Endothelial cell of umbilical vein (primary cell): ENCODE data around the gene ATP1A3. TPM values are rescaled to one million over a fixed set of nuclear protein-coding genes. Genes with fewer than 3 reads are reported as not detected.

Experiments used
- BruUV-seq: library from RNA; stranded (reverse); fragments of 400-500 nt; replicated peaks from 2 replicates; lab custom pipeline; 2021; lab: Mats Ljungman, UMichigan
- CTCF ChIA-PET: fragments of 300-600, 350-600 bp; sonication (Branson Sonifier 250); formaldehyde crosslinking; loops from one replicate; lab custom pipeline; 2021; ENCODE audit warnings: antibody characterized with exemption, inconsistent platforms; lab: Charles Lee
- POLR2A ChIA-PET: fragments of 300-600, 350-600 bp; sonication (Branson Sonifier 250); formaldehyde crosslinking; loops from one replicate; lab custom pipeline; 2021; ENCODE audit warnings: antibody characterized with exemption, inconsistent platforms; lab: Charles Lee
- DNase-seq: peaks from one replicate; pipeline ENCODE4 v3.0.0-alpha.2; 2011; ENCODE audit warnings: low read depth, low spot score
- FAIRE-seq: peaks from 2 replicates; lab custom pipeline; 2011; peaks lifted over from hg19 to GRCh38; lab: Jason Lieb, UNC
- H2AFZ ChIP-seq: 2 replicates; pipeline ENCODE4 v1.6.0; 2012; ENCODE audit warnings: low read depth, low read length, control low read depth, inconsistent platforms
- H3K27ac ChIP-seq: 2 replicates; pipeline ENCODE4 v1.5.1; 2011; ENCODE audit warnings: low read depth, mild to moderate bottlenecking, control low read depth, low read length, moderate library complexity; ENCODE audit not compliant: insufficient read depth
- H3K27me3 ChIP-seq, 2 experiments: 2 replicates each; pipeline versions ENCODE4 v1.6.0 to v1.6.1; 2011; ENCODE audit warnings: low read length in 2 of 2, mixed read lengths in 1 of 2; ENCODE audit not compliant: control insufficient read depth in 2 of 2, insufficient read depth in 2 of 2
- H3K36me3 ChIP-seq, 2 experiments: 2 replicates in 1 of 2; 3 replicates in 1 of 2; pipeline ENCODE4 v1.5.1; 2011; ENCODE audit warnings: low read length in 2 of 2, mild to moderate bottlenecking in 1 of 2, moderate library complexity in 1 of 2; ENCODE audit not compliant: control insufficient read depth in 2 of 2, insufficient read depth in 2 of 2; ENCODE audit errors: extremely low read depth in 1 of 2
- H3K4me1 ChIP-seq: 3 replicates; pipeline ENCODE4 v1.5.1; 2011; ENCODE audit warnings: mild to moderate bottlenecking, low read length; ENCODE audit not compliant: control insufficient read depth, insufficient read depth; ENCODE audit errors: extremely low read depth
- H3K4me2 ChIP-seq: 2 replicates; pipeline ENCODE4 v1.6.1; 2011; ENCODE audit warnings: low read length, control low read depth, mixed read lengths; ENCODE audit not compliant: insufficient read depth
- H3K4me3 ChIP-seq, 3 experiments: fragments of 200-600 bp in 1 of 3; sonication (generic), shearing (Covaris generic) in 1 of 3; replicated peaks in 1 of 3; 2 replicates each; pipeline ENCODE4 v1.5.1; 2011 to 2016; ENCODE audit warnings: control low read depth in 3 of 3, low read length in 3 of 3, mild to moderate bottlenecking in 2 of 3, inconsistent platforms in 1 of 3, low read depth in 1 of 3, moderate library complexity in 1 of 3; ENCODE audit not compliant: insufficient read depth in 1 of 3
- H3K79me2 ChIP-seq: 2 replicates; pipeline ENCODE4 v1.6.0; 2012; ENCODE audit warnings: low read length, inconsistent platforms; ENCODE audit not compliant: control insufficient read depth, insufficient read depth
- H3K9ac ChIP-seq: replicated peaks from 2 replicates; pipeline ENCODE3; 2011; ENCODE audit warnings: low read length, control low read depth; ENCODE audit not compliant: insufficient read depth; ENCODE audit errors: extremely low read depth
- H3K9me1 ChIP-seq: replicated peaks from 3 replicates; pipeline ENCODE4 v1.6.0; 2011; ENCODE audit warnings: mild to moderate bottlenecking, low read length; ENCODE audit not compliant: control insufficient read depth, insufficient read depth; ENCODE audit errors: extremely low read depth
- H3K9me3 ChIP-seq: replicated peaks from 2 replicates; pipeline ENCODE4 v1.5.1; 2012; ENCODE audit warnings: low read length, inconsistent platforms; ENCODE audit not compliant: control insufficient read depth, insufficient read depth
- H4K20me1 ChIP-seq: replicated peaks from 2 replicates; pipeline ENCODE3; 2011; ENCODE audit warnings: mild to moderate bottlenecking, low read length; ENCODE audit not compliant: control insufficient read depth, insufficient read depth; ENCODE audit errors: extremely low read depth
- CTCF ChIP-seq, 2 donors: IDR thresholded peaks; 1 replicate in 1 of 2; 2 replicates in 1 of 2; pipeline ENCODE4 v1.5.1; 2011; ENCODE audit warnings: low read length in 2 of 2, mild to moderate bottlenecking in 2 of 2, moderate library complexity in 2 of 2, control low read depth in 1 of 2, inconsistent platforms in 1 of 2, low read depth in 1 of 2; ENCODE audit not compliant: insufficient read depth in 1 of 2; ENCODE audit errors: extremely low read depth in 1 of 2
- EZH2 ChIP-seq: IDR thresholded peaks from 2 replicates; pipeline ENCODE4 v1.6.1; 2012; ENCODE audit warnings: borderline replicate concordance, low read depth, mild to moderate bottlenecking, moderate library complexity, low read length, inconsistent platforms; ENCODE audit not compliant: severe bottlenecking
- FOS ChIP-seq: IDR thresholded peaks from 2 replicates; pipeline ENCODE4 v1.6.1; 2011; ENCODE audit warnings: mild to moderate bottlenecking, low read length, moderate library complexity, borderline replicate concordance; ENCODE audit not compliant: insufficient read depth
- GATA2 ChIP-seq: IDR thresholded peaks from 2 replicates; pipeline ENCODE4 v1.7.0; 2011; ENCODE audit warnings: low read depth, mild to moderate bottlenecking, moderate library complexity, mixed read lengths, low read length; ENCODE audit not compliant: insufficient read length, insufficient read depth
- JUN ChIP-seq: IDR thresholded peaks from 2 replicates; pipeline ENCODE4 v1.6.1; 2011; ENCODE audit warnings: borderline replicate concordance, low read depth; ENCODE audit not compliant: insufficient read length, insufficient read depth
- MAX ChIP-seq: IDR thresholded peaks from 2 replicates; pipeline ENCODE4 v1.6.1; 2011; ENCODE audit not compliant: insufficient read depth, insufficient read length
- MYC ChIP-seq: IDR thresholded peaks from one replicate; pipeline ENCODE4 v1.6.1; 2011; ENCODE audit warnings: mild to moderate bottlenecking, low read depth, low read length
- POLR2A ChIP-seq: IDR thresholded peaks from 2 replicates; pipeline ENCODE4 v1.6.1; 2012; ENCODE audit warnings: low read depth, mild to moderate bottlenecking, control low read depth, low read length
- dilution Hi-C: fragments of 300-500 bp; cut with MboI; formaldehyde crosslinking; loops from one replicate; pipeline ENCODE4 v1.15.0; 2019; ENCODE audit warnings: low sequenced_read_pairs; ENCODE audit not compliant: extremely low pct_ligation_motif_present
- intact Hi-C: fragments of 100-400 bp; cut with micrococcal nuclease; formaldehyde crosslinking; loops from one replicate; pipeline ENCODE4 v1.10.0; 2022
- polyA plus RNA-seq, 4 experiments: library from polyadenylated mRNA; depleted of rRNA in 3 of 4; stranded (reverse) in 3 of 4; unstranded in 1 of 4; fragments of >200 nt; gene quantifications; 2 replicates each; pipeline versions ENCODE4 v1.2.1 to v1.2.3, GENCODE V29; 2011 to 2012; ENCODE audit warnings: missing spikeins in 1 of 4
- total RNA-seq: library from RNA; stranded (reverse); gene quantifications from 2 replicates; pipeline ENCODE4 v1.2.3, GENCODE V29; 2021

Gene ATP1A3
- total and polyA plus RNA-seq, 2 donors (not counting 3 experiments of a cell fraction or from before 2014, with no cell fraction given): 0.40 TPM; not detected in 1

DNA sequence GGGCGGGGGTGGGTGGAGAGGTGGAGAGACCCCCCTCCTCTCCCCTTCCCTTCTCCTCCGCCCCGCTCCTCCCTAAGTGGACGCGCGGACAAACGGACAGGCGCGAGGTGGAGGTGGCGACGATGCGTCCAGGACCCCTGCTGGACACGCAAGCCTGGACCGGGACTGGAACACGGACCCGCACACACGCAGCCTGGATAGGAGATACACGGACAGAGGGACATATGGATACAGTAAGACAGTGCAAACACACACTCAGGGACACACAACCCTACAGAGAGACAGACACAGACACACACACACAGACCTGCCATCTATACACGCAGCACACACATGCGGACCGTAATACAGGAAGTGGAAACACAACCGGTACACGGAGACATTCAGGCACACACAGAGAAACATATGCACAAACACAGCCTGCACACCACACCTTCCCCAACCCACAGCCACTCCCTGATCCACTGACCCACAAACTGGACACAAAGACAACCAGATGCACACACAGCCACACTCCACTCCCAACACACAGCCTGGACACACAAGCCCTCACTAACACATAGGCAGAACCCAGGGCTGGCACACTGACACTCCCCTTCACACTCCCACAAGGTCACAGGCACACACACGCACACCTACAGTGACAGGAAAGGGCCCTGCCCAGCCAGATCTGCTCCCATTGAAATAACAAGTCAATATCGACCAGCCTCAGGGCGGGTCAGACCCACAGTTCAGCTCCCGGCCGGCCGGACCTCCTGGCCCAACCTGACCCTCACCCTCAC, 65.1 kb downstream of the ATP1A3 start:
- TF ChIP-seq POLR2A (no peak), EZH2 (peak; percentile 93), CTCF (IDR thresholded peaks at IDR 0.05; ENCODE audit: extremely low read depth in 1 of 2, insufficient read depth in 1 of 2, low read depth in 1 of 2, low read length in 2 of 2) (peak in 1 of 2 donors; percentile 15), MYC (no peak), MAX (no peak), JUN (no peak), FOS (no peak), GATA2 (no peak)
- H3K4me3 ChIP-seq: peak overlapping the region in 1 of 3 experiments; percentile 2

More for the DNA sequence above, 65.1 kb downstream of the ATP1A3 start:
- Histone ChIP-seq H4K20me1 (no peaks in the 10 kb centered on the region), H3K9me3 (no peaks in the 10 kb centered on the region), H3K79me2 (no peaks in the 10 kb centered on the region), H3K9me1 (no peaks in the 10 kb centered on the region), H3K27me3 (peaks cover 69 to 73% of the 10 kb centered on the region in 2 experiments), H3K27ac (no peak overlapping the region), H3K4me1 (no peaks in the 10 kb centered on the region), H3K36me3 (no peaks in the 10 kb centered on the region), H2AFZ (no peak overlapping the region), H3K9ac (no peak overlapping the region), H3K4me2 (no peak overlapping the region)
- no peak for DNase-seq
- no TSS peak for BruUV-seq
- no peak for FAIRE-seq
- POLR2A ChIA-PET: no interaction called here
- dilution Hi-C loops: no loop called here
- intact Hi-C loops: no loop called here
- CTCF ChIA-PET: interaction anchor here (0.6 to 1.5 kb wide), 3 partner anchors 45 to 57 kb away, joined by 3 to 8 read pairs (median 3); no protein-coding TSS in a partner anchor
